Spleen (tissue), 7 donors: ENCODE measurements around the gene APRT.

Experiments
- CTCF ChIP-seq, 11 experiments: fragments of 200-600 bp in 7 of 11; fragments of 450-650 bp in 4 of 11; sonication (generic) in 4 of 11; IDR thresholded peaks in 8 of 11; conservative IDR thresholded peaks in 3 of 11; 1 replicate in 7 of 11; 2 replicates in 4 of 11; pipeline versions ENCODE4 v1.4.0 to v1.8.0; 2016 to 2021; ENCODE audit warnings: antibody characterized with exemption in 11 of 11, inconsistent platforms in 4 of 11, mild to moderate bottlenecking in 1 of 11
- POLR2A ChIP-seq, 3 donors: fragments of 450-650 bp; IDR thresholded peaks; one replicate each; pipeline ENCODE4 v1.5.1; 2017; ENCODE audit warnings: antibody characterized with exemption in 3 of 3, mild to moderate bottlenecking in 1 of 3
- donor health status: DM: no; HTN: no; CAD: no; lungs with moderate emphysema.
- donor health status: DM: no; HTN: no; CAD: no.
- donor health status: DM: no; HTN: no; CAD: no.

GRCh38 chr16:88809676-88810165 lies 2.0 kb downstream of the APRT start:
- TF ChIP-seq CTCF (IDR thresholded peaks at IDR 0.05 in 8 of 11, conservative IDR thresholded peaks at IDR 0.05 in 3 of 11) (no peak), POLR2A (IDR thresholded peaks at IDR 0.05) (no peak)
